GM19467 (cell line): ENCODE results near the gene NDUFAF8.

Experiments used
- ATAC-seq: cut with Tn5 transposase; IDR thresholded peaks from one replicate; pipeline ENCODE4 v1.9.1; 2021; ENCODE audit warnings: mild to moderate bottlenecking, moderate library complexity; ENCODE audit not compliant: unreplicated experiment

Gene NDUFAF8, protein sequence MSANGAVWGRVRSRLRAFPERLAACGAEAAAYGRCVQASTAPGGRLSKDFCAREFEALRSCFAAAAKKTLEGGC

DNA sequence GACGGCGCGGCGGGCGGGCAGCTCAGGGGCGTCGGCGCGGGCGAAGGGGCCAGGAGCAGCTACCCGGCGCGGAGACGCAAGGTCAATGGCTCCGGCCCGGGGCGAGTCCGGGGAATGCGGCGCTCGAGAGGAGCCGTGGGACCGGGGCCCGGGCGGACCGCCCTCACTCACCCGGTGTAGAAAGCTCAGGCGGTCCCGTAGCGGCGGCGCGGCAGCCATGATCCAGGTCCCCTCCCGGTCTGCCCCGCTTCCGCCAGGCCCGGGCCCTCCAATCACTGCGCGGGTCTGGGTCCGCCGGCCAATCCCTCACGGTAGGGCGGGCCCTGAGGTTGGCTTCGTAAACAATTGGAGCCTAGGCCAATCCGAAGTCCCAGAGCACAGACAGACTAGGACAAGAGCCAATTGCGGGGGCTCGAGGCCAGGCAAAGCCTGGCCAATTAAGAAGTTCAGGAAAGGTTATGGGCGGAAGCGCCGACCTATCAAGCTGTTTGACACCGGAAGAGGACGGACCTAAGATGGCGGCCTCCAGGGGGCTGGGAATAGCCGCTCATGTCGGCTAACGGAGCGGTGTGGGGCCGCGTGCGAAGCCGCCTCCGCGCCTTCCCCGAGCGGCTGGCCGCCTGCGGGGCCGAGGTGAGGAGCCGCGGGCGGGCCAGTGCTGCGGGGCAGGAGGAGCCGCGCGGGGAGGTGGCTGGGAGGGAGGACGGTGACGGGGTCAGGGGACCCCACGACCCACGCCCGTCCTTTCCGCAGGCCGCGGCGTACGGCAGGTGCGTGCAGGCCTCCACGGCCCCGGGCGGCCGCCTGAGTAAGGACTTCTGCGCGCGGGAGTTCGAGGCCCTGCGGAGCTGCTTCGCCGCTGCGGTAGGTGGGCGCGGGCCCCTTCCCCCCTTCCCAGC, at the start of gene NDUFAF8, which contains the start of gene TEPSIN:
Gene NDUFAF8, plus strand, starts transcription at position 504 of the 899 bp plus-strand sequence. Its CDS starts 46 bp downstream, at position 550.
Gene TEPSIN, minus strand, starts transcription at position 241 of the 899 bp plus-strand sequence. Its CDS starts 22 bp downstream, at position 219.
- peak; percentile 80 for ATAC-seq

GRCh38 chr17:81189670-81190530, 49.2 kb upstream of the NDUFAF8 start:
- ATAC-seq, result no peak

- ATAC-seq, result no peak
Observed at GRCh38 chr17:81190591-81190990, 48.5 kb upstream of the NDUFAF8 start.

GRCh38 chr17:81191116-81191515, 48.0 kb upstream of the NDUFAF8 start:
- ATAC-seq, result no peak

- ATAC-seq, result no peak
Observed at GRCh38 chr17:81191646-81192045, 47.5 kb upstream of the NDUFAF8 start.

DNA sequence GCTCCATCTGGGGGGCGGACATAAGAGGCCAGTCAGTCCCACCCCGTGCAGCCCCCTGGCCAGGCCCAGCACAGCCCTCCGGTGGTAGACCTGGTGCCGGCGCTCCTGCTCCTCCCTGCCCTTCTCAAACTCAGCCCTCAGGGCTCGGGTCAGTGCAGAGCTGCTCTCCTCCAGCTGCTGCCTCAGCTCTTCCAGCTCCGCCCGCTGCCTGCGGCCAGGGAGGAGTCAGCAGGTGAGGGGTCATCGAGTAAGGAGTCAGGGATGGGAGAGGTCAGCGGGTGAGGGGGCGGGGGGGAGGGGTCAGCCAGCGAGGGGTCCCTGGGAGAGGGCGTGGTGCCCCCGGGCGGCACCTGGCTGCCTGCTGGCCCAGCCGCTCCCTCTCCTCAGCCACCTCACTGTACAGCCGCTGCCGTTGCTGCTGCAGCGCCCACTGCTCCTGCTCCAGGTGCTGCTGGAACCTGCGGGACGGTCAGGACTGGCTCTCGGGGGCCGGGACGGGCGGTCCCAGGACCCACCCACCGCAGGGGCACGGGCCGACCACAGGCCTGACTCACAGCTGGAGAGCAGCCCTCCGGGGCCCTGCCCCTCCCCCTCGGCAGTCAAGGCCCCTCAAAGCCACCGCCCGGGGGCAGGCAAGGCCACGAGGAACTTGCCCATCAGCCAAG, 46.6 kb upstream of the NDUFAF8 start:
- ATAC-seq, result no peak

DNA sequence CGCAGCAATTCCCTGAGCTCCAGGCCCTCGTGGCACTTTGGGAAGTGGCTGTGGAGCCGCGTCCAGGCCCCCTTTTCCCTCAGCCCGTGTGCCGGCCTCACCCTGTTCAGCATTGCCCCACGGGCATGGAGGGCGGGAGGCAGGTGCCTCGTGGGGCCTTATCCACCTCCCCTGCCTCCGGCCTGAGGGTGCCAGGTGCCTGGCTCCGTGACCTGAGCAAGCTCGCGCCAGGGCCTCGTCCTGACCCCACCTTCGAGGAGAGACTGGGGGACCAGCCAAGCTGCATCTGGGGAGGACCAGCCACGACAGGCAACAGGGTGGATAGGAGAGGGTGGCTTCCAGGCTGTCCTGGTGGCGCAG, 46.1 kb upstream of the NDUFAF8 start:
- ATAC-seq, result no peak

- no peak for ATAC-seq
Observed at GRCh38 chr17:81193470-81194224, 45.5 kb upstream of the NDUFAF8 start.

DNA sequence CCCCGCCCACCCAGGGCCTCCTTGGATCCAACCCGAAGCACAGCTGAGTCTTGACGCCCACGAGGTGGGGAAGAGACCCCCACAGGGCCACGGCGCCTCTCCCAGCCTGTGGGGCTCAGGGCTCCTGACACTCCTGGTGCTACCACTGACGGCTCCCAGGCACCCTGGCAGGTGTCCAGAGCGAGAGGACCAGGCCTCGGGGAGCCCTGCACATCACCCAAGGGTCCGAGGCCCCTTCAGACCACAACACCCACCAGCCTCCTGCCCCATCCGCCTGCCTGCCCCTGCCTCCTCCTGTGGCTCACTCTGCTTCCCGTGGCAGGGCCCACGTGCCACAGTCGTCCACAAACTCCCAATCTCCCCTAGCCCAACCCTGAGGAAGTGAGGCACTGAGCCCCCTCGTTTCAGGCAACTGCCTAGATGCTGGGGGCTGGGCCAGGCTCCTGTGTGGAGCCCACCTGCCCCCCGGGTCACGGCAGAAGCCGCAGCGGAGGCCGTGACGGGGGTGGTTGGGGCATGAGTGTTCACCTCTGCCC, 44.8 kb upstream of the NDUFAF8 start:
- ATAC-seq, result no peak

- ATAC-seq, result no peak
Observed at GRCh38 chr17:81194941-81195901, 43.9 kb upstream of the NDUFAF8 start.

DNA sequence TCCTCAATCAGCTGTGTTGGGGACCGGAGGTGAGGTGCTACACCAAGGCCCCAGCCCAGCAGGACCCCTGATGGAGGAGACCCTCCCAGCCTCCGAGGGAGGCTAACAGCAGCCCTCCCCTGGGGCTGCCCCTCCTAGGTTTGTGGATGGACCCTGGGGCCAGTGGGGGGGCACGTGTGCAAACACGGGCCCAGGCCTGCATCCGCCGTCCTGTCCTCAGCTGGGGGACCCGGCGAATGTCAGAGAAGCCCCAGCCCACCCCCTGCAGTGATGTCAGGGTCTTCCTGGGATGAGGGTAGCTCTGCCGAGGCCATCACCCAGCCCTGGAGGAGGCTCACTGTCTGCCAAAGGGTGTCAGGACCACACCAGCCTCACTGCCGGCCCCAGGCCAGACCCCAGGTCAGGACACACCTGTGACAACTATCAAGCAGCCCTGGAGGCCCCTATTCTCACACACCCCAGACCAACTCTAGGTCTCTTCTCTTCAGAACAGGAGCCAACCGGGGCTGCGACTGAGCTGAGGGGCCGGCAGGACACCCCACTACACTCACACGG, 43.1 kb upstream of the NDUFAF8 start:
- ATAC-seq, result no peak

- no peak for ATAC-seq
Observed at GRCh38 chr17:81196505-81197408, 42.4 kb upstream of the NDUFAF8 start.

DNA sequence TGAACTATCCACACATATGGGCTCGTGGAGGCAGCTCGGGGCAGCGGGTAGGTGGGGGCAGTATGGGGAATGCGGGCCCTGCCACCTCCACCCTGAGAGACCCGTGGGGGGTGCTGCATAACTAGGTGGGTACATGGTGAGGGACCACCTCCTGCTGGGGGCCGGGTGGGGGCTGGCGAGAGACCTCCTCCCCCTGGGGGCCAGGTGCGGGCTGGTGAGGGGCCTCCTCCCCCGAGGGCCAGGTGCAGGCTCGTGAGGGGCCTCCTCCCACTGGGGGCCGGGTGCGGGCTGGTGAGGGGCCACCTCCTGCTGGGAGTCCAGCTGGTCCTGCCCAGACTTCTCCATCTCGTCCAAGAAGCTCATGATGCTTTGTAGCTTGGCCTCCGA, 41.7 kb upstream of the NDUFAF8 start:
- no peak for ATAC-seq

- no peak for ATAC-seq
Observed at GRCh38 chr17:81197831-81198490, 41.2 kb upstream of the NDUFAF8 start.

GRCh38 chr17:81198826-81199481, 40.2 kb upstream of the NDUFAF8 start:
- ATAC-seq, result no peak

DNA sequence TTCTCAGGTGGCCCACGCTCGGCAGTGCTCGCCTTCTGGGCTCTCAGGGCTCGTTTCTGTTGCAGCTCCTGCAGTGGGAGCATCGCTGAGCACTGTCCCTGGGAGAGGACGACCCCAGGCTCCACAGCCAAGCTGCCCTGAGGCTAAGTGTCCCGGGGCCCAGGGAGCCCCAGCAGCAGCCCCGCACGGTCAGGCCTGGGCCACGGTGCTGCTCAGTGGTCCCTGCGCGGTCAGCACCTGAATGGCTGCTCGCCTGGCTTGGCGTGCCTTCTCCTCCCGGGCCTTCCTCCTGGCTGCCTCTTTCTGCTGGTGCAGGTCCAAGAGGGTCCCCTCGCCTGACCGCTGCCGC, 39.7 kb upstream of the NDUFAF8 start:
- no peak for ATAC-seq

- no peak for ATAC-seq
Observed at GRCh38 chr17:81200201-81200600, 38.9 kb upstream of the NDUFAF8 start.
